Femur (tissue), 1 donor: ENCODE results near the gene PTPA.
"Not testable (repeated sequence)": the region's sequence is repeated elsewhere in the genome, so short reads cannot be mapped to it uniquely, and the experiment has no call there.

ENCODE experiments used
- DNase-seq: peaks from one replicate; pipeline ENCODE4 v3.0.0-alpha.2; 2017

Gene PTPA

DNA sequence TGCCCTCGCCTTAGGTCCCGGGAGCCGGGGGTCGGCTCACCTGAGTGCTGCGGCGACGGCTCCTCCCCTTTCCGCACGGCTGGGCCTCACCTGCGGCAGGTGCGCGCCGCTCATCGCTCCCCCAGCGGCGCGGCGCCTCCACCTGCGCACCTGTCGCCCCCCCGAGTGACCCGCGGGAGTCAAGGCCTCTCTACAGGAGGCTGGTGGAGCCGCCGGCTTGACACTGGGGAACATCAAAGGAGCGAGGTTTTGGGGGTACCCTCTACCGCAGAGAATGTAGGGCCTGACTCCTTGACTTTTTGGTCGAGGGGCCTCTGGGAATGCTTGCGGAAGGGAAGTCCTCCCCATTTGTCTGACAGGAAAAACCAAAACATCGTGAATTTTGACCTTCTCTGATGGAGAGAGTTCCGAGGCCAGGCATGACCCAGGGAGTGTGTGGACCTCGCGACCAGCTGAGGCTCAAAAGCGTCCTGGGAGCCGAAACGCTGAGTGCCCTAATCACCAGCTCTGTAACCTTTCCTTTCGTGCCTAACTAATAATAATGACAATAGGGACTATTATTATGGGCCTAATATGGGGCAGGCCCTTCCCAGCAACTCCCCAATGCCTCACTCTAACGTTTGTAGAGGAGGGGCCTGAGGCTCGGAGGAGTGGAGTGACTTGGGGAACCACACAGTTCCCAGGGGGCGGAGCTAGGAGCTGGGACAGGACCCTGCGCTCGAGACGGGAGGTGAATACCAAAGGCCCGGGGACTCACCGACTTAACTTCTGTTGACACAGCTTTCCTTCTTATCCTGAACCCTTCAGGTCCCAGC lies 67.6 kb downstream of the PTPA start:
- DNase-seq = no peak

DNA sequence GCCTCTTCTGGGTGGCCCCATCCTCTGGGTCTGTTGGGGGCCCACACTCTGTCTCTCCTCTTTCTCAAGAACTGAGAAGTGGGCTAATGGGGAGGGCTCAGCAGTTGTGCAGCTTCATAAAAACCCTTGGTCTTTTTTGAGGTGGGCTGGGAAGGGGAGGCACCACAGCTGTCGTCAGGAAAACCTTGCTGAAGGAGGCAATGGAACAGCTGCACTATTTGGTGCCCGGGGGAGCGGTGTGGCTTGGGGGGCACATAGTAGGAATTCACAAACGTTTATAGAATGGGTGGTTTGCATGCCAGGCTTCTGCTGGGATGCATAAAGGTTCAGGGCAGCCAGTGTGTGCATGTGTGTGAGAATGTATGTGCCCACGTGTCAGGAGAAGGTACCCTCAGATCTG lies 70.0 kb downstream of the PTPA start:
- DNase-seq = no peak

DNA sequence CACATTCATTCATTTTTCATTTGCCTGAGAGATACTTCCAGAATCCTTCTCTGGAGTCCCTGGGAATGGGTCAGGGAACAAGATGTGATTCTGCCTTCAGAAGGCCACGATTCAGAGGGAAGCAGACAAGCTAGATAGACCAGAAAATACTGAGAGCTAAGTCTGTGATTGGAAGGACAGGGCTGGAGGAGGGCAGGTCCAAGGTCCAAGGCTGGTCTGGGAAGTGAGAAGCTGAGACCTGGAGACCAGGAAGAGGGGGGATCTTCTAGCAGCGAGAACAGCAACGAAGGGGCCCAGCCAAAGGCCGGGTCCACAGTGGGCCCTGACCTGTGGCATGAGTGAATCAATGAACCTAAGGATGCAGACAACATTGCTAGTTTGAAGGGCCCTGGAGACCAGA lies 70.9 kb downstream of the PTPA start:
- no peak for DNase-seq

DNA sequence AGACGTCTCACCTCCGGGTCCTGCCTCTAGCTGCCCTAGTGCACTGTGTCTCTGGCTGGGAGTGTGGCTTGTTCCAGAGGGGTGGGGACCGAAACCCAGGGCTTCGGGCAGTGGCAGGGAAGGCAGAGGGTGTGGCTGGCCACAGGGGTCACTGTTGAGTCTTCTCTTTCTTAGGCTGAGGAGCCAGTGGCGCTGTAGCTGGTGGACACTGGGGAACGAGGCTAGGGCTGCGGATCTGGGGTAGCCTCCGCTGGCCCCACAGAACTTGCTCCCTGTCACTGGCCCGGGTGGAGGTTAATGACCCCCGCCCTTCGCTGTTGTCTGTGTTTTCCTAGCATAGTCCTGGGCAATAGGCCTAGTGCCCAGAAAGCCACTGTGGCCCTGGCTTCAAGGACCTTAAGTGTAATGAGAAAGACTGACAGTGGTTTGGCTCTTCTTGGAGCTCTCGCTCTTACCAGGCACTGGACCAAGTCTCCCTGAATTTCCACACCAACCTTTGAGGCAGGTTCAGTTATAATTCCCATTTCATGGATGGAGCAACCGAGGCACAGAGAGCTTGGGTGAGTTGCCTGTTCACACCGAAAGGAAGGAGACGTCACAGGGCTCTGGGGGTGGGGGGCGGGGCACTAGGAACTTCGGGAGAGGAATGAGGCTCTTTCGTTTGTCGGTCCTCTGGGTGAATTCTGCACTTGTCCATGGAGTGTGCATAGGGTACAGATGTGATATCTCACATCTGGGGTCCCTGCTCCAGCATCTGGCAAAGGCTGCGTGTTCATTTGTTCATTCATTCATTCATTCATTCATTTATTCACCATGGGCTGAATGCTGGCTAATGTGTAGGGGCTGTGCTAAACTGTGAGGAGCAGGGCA lies 71.6 kb downstream of the PTPA start:
- DNase-seq = no peak

DNA sequence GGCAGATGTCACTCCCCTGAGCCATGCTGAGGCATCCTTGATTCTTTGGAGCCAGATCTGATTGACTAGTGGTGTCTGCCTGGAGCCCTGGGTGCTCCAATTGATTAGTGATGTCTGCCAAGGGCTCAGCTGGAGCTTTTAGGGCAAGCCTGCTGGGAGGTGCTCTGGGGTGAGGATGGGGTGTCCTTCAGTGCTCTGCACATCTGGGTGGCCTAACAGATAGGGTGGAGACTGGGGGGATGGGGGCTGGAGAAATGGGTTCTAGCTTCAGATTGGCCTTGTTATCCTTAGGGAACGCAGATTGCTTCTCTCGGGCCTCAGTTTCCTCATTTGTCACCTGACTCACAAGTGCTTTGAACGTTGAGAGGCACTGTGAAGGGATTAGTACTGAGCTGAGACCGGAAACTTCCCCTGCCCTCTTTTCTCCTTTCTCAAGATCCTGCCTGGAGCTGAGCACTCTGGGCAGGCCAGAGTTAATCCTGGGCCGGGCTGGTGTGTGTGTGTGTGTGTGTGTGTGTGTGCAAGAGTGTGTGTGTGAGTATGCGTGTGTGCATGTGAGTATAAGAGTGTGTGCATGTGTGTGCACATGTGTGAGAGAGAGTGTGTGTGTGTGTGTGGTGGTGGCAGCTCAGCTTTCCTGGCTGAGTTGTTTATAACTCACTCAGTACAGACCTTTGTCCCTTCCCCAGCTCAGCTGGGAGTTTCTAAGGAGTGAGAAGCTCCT lies 72.4 kb downstream of the PTPA start:
- no peak for DNase-seq

DNA sequence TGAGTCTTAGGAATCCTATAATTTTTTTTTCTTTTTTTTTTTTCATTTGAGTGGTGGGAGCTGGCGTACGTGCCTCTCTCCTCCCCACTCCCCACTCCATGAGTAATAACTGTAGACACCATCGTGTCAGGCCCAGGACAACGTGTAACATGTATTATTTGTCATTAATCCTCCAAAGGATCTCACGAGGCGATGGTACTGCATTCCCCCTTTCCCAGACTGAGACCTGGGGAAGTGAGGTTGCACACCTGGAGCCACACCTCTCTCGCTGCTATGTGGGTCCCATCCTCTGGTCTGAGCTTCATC lies 73.0 kb downstream of the PTPA start:
- no peak for DNase-seq

DNA sequence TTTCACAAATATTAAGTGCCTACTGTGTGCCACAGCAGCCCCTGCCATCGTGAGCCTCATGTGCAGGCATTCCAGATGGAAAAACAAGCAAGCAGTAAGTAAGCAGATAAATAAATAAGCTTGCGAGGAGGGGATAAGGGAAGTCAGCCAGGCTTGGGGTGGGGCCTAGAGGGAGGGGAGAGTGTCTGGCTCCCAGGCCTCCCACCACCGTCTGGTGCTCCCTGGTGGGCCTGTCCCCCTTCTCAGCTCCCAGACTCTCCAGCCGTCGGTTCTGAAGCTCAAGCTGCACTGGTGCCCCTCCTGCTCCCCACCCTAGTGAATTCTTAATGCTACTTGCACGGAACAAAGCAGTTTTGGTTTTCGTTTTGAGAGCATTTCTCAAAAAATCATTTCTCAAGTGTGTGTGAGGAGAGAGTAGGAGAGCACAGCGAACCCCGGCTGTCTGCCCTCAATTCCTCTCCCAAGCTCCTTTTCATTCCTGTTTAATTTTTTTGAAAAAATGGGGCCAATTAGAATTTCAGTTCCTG lies 73.4 kb downstream of the PTPA start:
- DNase-seq = no peak

DNA sequence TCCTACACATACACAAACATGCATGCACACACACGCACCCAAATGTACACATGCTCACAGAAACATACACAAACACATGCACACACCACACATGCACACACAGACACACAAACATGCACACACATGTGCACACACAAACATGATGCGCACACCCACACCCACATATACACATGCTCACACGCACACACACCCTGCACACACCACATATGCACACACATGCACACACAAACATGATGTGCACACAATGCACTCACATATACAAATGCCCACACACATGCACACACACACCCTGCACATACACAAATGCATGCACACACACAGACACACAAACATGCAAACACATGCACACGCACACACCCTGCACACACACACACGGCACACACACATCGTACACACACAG lies 74.2 kb downstream of the PTPA start:
- DNase-seq = no peak

DNA sequence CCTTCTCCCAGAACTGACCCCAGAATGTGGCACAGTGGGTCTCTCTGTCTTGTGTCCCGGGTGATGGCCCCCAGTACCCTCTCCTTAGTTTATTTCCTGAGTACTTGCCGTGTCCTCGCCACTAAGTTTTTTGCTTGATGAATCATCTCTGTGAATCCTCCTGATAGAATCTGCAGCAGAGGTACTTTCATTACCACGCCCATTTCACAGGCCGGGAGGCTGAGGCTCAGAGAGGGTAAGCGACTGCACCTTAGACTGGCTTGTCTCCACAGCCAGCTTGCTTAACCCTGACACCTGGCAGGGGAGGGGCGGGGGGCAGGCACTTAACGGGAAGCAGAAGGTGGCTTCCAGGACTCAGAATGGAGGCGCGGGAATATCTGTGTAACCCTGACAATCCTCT lies 74.8 kb downstream of the PTPA start:
- DNase-seq = no peak

DNA sequence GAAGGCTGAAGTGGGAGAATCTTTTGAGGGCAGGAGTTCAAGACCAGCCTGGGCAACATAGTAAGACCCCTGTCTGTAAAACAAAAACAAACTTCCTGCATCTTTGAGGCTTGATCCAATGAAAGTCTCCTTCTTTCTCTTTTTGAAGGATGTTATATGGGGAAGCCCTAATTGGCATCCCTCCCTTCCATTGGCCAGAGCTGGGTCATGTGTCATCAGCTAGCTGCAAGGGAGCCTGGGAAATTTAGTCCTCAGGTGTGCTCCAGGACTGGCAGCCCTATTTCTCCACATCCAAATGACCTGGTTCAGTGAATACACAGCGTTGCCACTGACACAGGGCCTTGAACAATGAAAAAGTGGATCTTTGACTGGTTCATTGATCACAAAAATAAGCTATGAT lies 75.8 kb downstream of the PTPA start:
- no peak for DNase-seq

DNA sequence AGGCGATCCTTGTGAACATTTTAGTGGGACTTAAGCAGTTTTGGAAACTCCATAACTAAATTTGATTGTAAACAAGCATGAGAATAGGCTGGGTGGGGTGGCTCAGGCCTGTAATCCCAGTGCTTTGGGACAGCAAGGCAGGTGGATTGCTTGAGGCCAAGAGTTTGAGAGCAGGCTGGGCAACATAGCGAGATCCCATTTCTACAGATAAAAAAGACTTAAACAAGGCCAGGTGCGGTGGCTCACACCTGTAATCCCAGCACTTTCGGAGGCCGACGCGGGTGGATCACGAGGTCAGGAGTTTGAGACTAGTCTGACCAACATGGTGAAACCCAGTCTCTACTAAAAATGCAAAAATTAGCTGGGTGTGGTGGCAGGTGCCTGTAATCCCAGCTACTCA lies 78.8 kb downstream of the PTPA start:
- DNase-seq = not testable (repeated sequence)

DNA sequence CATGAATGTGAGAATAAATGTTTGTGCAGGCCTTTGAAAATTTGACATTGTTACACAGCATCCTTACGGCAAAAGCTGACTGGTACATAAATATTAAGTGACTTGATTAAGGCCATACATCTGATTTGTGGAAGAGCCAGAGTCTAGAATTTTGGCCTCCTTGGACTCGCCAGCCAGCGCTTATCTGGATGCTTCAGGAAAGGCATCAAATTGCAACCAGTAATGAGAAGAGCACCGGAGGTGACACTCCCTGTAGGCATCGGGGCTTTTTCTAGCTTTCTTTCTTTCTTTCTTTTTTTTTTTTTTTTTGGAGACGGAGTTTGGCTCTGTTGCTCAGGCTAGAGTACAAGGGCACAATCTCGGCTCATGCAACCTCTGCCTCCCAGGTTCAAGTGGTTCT lies 80.0 kb downstream of the PTPA start:
- DNase-seq = no peak

DNA sequence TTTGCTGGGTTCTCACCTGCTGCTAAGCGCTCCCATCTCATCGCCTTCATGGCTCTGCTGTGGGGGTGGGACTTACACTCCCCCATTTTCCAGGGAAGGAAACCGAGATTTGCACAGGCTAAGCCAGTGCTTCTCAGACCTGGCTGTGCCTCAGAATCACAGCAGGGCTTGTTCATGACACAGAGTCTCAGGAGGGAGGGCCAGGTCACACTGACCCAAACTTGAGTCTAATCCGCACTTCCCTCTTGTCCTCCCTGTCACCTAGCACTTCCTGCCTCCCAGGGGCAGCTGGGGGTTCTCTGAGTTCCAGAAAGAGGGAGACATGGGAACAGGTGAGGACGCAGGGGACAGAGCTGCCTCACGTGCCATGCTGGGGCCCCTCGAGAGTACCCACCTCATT lies 82.4 kb downstream of the PTPA start:
- no peak for DNase-seq

DNA sequence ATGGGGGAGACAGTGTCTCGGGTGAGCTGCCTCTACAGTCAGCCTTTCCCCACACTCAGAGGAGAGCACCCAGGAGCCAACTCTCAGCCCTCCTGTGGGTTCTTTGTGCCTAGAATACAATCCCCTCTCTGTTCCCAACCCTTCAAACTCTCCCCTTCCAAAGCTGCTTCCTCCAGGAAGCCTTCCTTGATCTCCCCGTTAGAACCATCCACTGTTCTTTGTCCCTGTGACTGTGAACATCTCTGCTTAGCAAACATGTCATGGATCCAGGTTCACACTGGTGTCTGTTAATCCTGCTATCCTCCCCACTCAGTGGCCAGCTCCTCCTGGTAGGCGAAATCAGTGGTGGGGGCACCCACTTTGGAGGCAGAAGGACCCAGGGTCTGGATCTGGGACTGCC lies 83.0 kb downstream of the PTPA start:
- DNase-seq = no peak

DNA sequence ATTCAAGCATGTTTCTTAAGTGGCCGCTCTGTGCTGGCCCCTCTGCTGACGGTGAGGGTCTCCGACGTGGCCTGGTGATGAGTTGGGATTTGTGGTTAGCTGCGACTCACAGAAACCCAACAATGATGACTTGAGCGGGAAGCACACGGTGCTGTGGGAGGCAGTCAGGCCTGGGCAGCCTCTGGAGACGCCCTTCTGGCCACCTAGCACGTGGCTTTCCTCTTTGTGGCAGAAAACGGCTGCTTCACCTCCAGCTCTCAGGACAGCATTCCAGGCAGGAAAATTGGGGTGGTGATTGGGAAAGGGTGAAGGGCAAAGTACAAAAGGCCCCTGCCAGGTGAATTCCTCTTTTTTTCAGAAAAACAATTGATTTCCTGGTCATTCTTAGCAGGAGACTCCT lies 84.4 kb downstream of the PTPA start:
- DNase-seq = no peak

DNA sequence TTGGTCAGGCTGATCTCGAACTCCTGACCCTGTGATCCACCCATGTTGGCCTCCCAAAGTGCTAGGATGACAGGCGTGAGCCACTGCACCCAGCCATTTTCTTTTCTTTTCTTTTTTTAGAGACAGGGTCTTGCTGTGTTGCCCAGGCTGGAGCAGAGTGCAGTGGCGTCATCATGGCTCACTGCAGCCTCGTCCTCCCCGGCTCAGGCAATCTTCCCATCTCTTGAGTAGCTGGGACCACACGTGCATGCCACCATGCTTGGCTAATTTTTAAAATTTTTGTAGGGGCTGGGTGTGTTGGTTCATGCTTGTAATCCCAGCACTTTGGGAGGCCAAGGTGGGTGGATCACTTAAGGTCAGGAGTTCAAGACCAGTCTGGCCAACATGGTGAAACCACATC lies 85.8 kb downstream of the PTPA start:
- not testable (repeated sequence) for DNase-seq

DNA sequence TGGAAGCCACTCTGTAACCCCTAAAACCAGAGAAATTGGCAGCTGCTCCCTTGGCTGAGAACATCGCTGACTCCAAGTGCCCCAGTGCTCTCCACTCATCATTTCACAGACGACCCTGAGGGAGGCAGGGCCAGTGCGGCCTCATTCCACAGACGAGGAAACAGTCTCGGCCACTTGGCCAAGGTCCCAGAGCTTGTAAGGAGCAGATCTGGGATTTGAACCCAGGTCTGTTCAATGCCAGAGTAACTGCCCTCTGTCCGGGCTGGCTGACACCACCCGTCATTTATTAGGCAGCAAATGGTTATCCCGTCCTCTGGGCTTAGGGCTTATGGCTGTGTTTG lies 86.7 kb downstream of the PTPA start:
- no peak for DNase-seq
